Embryonic facial prominence (tissue), 1 donor: Measurements from ENCODE around the gene MTPN.

Experiments used
- DNase-seq: peaks from one replicate; pipeline ENCODE4 v3.0.0-alpha.2; 2016; ENCODE audit errors: extremely low spot score

The MTPN gene

GRCh38 chr7:135924302-135924701, 52.9 kb downstream of the MTPN start:
- no peak for DNase-seq

GRCh38 chr7:135922263-135922662, 54.9 kb downstream of the MTPN start:
- DNase-seq, result no peak

- DNase-seq, result no peak
These were observed 56.7 kb downstream of the MTPN start for GRCh38 chr7:135920478-135920877.

- no peak for DNase-seq
These were observed 57.9 kb downstream of the MTPN start for GRCh38 chr7:135919071-135919841.

- no peak for DNase-seq
These were observed 59.0 kb downstream of the MTPN start for GRCh38 chr7:135918134-135918533.

GRCh38 chr7:135917721-135918120, 59.4 kb downstream of the MTPN start:
- no peak for DNase-seq

GRCh38 chr7:135914346-135914745, 62.8 kb downstream of the MTPN start:
- DNase-seq, result no peak

- DNase-seq, result no peak
These were observed 63.8 kb downstream of the MTPN start for GRCh38 chr7:135913404-135913803.

- no peak for DNase-seq
These were observed 66.1 kb downstream of the MTPN start for GRCh38 chr7:135911099-135911498.

- DNase-seq, result no peak
These were observed 66.6 kb downstream of the MTPN start for GRCh38 chr7:135910393-135911036.

GRCh38 chr7:135905858-135906257, 71.3 kb downstream of the MTPN start:
- no peak for DNase-seq

- no peak for DNase-seq
These were observed 71.8 kb downstream of the MTPN start for GRCh38 chr7:135905355-135905754.

- no peak for DNase-seq
These were observed 72.9 kb downstream of the MTPN start for GRCh38 chr7:135904282-135904681.

GRCh38 chr7:135901585-135902540, 75.3 kb downstream of the MTPN start:
- no peak for DNase-seq

GRCh38 chr7:135900065-135900546, 77.1 kb downstream of the MTPN start:
- DNase-seq, result no peak

GRCh38 chr7:135899458-135900064, 77.6 kb downstream of the MTPN start:
- DNase-seq, result no peak

GRCh38 chr7:135898226-135898625, 78.9 kb downstream of the MTPN start:
- no peak for DNase-seq

GRCh38 chr7:135894816-135895215, 82.3 kb downstream of the MTPN start:
- no peak for DNase-seq

- no peak for DNase-seq
These were observed 87.3 kb downstream of the MTPN start for GRCh38 chr7:135889823-135890222.

GRCh38 chr7:135888740-135889139, 88.4 kb downstream of the MTPN start:
- DNase-seq, result no peak

- DNase-seq, result no peak
These were observed 90.6 kb downstream of the MTPN start for GRCh38 chr7:135886345-135887132.
